Fibroblast of skin of left quadriceps (primary cell): ENCODE measurements around the gene RAB43.

ENCODE experiments used
- DNase-seq, 2 experiments: peaks; one replicate each; pipeline ENCODE4 v3.0.0-alpha.2; 2013; ENCODE audit warnings: low read depth in 2 of 2

RAB43 gene

DNA sequence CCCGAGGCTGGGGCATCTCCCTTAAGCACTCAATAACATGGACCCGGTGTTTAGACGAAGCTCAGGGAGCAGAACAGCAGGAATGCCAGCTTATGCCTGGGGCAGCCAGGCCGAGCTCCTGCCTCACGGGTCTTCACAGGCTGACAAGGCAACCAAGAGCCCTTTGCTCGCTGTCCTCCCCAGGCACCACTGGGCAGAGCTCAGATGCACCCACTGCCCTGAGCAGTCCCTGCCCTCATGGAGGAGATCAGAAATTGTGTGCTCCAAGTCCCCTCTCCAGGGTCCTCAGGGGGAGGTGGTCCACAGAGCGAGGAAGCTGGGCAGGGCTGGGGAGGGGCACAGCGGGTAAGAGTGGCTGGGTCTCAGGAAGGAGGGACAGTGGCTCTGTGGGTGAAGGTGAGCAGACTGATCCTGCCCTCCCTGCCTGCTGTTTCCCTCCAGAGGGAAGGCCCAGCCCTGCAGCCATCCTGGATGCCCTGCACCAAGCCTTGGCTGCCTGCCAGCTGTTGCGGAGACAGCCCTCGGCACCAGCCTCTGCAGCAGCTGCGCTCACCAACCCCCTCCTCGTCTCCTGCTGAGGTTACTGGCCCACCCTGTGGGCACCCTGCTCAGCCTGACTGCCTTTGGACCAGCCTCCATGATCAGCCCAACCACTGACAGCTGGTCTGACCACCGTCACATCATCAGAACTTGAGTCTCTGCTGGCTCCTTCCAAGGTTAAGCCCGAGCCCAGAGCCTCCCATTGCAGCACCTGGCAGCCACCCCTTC, 82.1 kb downstream of the RAB43 start:
- DNase-seq: no peak

DNA sequence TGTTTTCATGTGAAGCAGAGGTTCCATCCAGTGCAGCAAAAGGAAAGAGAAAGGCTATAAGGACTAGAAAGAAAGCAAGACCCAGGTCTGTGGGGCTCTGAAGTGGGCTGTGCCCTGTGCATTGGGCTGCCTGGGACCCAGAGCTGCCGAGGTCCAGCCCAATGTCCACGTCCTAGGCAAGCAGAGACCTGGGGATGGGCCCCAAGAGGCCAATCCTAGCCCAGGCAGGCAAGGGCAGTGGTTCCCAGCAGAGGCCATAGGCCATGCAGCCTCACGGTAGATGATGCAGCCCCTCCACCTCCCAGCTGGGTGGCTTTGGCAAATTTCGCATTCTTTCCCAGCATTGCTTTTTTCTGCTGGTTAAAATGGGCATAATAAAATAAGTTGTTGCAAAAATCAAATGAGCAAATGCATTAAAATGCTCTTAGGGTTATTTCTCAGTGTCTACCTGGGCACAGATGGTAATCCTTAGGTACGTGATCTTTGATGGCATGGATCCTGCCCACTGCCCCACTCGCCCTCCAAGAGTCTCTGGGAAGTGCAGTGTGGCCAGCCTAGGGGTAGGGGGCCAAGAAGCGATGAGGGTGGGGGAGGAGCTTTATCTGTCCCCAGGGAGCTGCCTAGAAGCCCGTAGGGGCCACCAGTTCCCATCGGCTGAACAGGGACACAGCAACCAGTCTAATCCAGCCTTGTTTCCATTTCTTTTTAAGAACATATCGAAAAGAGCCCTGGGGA, 83.3 kb downstream of the RAB43 start:
- no peak for DNase-seq
